ENCODE results near the gene DCN.

Gene DCN

GRCh38 chr12:91099341-91099740 lies 83.3 kb downstream of the DCN start:
- DNase-seq = no peak

GRCh38 chr12:91098941-91099340 lies 83.7 kb downstream of the DCN start:
- DNase-seq = no peak

- no peak for DNase-seq
These were observed 84.2 kb downstream of the DCN start for GRCh38 chr12:91098461-91098860.

GRCh38 chr12:91094957-91095356 lies 87.7 kb downstream of the DCN start:
- no peak for DNase-seq

- no peak for DNase-seq
These were observed 88.5 kb downstream of the DCN start for GRCh38 chr12:91094032-91094662.

GRCh38 chr12:91093341-91093740 lies 89.3 kb downstream of the DCN start:
- no peak for DNase-seq

- no peak for DNase-seq
These were observed 90.5 kb downstream of the DCN start for GRCh38 chr12:91091916-91092715.

Measured in left hindlimb (tissue), 1 donor.